Stimulated activated CD4-positive, alpha-beta T cell treated with anti-CD3 and anti-CD28 coated beads, Interleukin-12 subunit alpha, Interleukin-12 subunit beta, amount 100 ng/mL, for 4 hours (primary cell): Measurements from ENCODE around the gene DRC1.

ENCODE experiments used
- DNase-seq: peaks from one replicate; pipeline ENCODE4 v3.0.0-alpha.2; 2020

DRC1 gene

DNA sequence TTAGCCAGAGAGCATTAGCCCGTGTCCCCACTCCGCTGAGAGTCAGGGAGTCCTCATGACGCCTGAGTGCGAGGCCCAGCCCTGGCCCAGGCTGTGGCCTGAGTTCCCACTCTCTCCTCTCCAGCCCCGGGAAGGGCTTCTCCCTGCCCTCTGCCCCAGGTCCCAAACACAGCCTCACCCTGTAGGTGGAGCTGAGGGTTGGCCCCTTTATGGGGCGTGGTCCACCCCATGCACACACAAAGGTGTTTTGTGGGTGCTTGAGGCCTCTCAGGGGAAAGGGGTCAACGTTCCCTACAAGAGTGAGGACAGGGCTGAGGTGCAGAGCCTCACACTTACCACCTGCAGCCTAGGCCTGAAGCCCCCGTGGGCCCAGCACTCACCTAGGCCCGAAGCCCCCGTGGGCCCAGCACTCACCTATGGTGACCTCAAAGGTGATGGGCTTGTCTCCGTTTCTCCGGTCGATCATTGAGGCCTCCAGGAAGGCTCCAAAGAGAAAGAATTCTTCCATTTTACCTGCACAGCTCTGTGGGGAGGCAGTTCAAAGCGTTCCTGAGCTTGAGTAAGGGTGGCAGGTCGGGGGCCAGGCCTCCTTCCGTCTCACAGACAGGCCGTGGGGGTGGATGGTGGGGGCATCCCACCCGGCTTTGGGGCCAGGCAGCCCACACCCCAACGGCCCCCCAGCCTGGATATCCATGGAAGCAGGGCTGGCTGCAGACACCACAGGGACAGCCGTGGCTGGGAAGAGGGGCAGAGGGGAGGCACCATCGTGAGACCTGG, 78.3 kb downstream of the DRC1 start:
- DNase-seq: no peak

DNA sequence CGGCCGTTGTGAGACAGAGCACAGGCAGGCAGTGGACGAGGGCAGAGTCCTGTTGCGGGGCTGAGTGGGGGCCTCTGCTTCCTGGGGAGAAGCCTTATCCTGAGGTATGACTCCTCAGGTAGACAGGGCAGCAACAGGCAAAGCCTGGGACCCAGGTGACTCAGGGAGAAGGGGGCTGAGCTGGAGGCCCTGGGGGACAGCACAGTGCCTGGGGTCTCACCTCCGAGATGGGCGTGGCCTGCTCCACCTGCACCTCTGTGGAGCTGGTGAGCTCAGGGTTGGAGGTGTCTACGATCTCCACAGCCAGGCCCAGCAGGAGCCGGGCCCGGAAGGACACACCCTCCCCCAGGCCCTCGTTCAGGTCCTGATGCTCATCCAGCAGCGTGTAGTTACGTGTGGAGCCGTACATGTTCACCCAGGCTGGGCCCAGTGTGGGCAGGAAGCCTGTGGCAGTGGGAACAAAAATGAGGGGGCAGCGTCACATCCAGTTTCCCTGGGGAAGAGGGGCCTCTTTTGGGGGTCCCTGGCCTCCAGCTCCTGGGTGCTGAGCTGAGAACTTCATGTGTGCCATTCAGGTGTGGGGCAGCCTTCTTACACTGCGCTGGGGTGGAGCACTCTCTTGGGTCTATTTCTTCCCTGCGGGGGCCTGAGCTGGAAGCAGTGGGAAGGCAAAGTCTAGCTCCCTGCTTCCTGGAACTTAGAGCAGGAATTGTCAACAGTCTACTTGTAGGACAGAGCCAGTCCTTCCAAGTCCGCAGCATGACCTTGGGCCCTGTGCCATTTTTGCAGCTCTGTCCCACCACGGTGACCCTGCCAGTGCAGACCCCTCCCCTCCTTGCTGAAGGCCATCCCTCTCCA, 79.1 kb downstream of the DRC1 start:
- no peak for DNase-seq

- DNase-seq: no peak
These were observed 80.0 kb downstream of the DRC1 start for GRCh38 chr2:26481706-26482105.

- DNase-seq: no peak
These were observed 80.7 kb downstream of the DRC1 start for GRCh38 chr2:26482211-26483026.

DNA sequence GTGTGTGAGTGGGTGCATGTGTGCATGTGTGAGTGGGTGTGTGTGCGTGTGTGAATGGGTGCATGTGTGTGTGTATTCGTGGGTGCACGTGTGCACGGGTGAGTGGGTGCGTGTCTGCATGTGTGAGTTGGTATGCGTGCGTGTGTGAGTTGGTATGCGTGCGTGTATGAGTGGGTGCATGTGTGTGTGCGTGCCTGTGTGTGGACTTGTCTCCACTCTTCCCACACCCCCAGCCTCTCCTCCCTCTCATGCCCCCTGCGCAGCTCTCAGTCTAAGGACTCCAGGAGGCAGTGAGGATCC, 81.3 kb downstream of the DRC1 start:
- no peak for DNase-seq

- DNase-seq: no peak
These were observed 81.8 kb downstream of the DRC1 start for GRCh38 chr2:26483516-26483915.

DNA sequence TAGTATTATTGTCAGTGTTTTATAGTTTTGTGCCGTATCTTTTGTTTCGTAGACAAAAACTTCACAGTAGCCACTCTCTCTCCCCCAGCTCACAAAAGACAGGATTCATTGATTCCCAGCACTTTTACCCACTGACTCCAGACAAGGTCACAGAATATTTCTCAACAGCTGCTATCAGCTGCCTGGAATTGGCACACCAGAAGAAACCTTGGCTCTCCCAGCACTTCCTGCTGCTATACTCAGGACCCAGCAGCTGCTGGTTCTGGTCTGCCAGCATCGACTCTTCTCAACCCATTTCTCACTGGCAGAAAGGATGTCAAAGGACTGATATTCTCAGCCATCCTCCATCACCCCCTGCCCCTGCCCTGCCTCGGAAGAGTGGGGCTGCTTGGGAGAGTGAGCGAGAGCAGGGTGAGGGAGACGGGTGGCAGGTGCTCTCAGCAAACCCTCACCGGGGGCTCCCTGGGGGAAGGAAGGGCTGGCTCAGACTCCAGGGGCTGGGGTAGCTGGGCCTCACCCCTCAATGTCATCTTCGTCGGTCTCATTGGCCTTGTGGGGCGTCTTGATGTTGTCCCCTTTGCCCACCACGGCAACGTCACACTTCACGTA, 82.3 kb downstream of the DRC1 start:
- no peak for DNase-seq

DNA sequence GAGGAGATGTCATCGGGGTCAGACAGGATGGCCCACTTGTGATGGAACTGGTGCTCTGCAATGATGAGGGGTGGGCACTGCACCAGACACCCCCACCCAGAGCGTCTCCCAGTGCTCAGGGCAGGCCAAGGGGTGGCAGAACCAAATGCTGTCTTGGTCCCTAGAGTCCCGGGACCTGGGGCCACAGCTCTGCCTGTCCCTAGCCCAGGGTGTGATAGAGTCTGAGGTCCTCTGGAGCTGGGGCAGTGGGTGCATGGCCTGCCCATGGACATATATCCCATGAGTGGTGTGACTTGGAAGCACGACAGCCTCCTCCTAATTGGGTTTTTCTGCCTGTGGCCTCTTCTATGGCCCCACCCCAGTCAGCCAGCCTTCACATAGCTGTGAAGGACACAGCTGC, 82.9 kb downstream of the DRC1 start:
- no peak for DNase-seq

GRCh38 chr2:26485099-26485498, 83.4 kb downstream of the DRC1 start:
- DNase-seq: no peak

DNA sequence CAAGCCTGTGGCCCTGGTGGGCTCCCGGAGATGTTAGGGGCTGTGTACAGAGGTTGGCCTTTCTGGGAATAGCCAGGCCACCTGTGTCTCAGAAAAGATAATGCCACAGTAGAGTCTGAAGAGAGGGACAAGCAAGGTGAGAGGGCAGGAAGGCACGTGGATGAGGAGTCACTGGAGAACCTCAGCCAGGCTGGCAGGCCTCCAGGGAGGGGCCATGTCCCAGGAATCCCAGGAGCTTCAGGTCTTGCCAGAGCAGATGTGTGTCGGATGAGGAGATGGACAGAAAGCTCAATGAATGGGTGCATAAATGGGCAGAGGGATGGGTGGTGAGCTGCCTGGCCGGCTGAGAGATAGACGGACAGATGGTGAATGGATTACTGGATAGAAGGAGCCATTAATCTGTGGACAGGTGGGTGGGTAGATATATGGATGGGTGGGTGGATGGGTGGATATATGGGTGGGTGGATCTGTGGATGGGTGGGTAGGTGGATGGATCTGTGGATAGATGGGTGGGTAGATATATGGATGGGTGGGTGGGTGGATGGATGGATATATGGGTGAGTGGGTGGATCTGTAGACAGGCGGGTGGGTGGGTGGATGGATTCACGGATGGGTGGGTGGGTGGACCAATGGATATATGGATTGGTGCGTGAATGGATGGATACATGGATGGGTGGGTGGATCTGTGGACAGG, 84.2 kb downstream of the DRC1 start:
- DNase-seq: no peak

GRCh38 chr2:26486789-26487188, 85.1 kb downstream of the DRC1 start:
- no peak for DNase-seq

GRCh38 chr2:26487192-26487591, 85.5 kb downstream of the DRC1 start:
- no peak for DNase-seq

GRCh38 chr2:26488463-26489212, 86.9 kb downstream of the DRC1 start:
- DNase-seq: no peak

GRCh38 chr2:26489213-26489850, 87.6 kb downstream of the DRC1 start:
- no peak for DNase-seq

DNA sequence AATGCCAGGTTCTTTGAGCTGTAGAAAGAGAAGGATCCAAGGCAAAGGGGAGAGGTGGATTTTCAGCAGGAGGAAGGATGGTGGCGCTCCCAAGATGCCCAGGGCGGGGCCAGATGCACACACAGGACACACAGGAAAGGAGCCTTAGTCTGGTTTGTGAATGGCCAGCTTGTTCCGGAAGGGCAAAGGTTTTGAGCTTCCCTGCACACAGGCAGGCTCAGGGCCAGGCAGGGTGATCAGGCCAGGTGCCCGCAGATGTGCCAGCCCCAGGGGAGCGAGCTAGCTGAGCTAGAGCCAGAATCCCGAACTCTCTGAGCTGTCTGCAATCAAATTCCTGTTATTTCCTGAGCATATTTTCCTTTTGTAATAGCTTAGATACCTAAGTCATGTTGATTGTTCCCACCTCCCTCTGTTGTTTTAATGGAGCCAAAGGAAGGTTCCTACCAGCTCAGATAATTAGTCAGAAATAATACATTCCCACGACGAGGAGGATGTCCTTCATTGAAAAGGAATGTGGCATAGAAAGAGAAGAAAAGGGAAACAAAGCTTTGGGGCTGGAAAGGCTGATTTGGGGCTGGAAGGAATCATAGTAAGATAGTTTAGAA, 89.9 kb downstream of the DRC1 start:
- no peak for DNase-seq

GRCh38 chr2:26492749-26493515, 91.2 kb downstream of the DRC1 start:
- DNase-seq: no peak

DNA sequence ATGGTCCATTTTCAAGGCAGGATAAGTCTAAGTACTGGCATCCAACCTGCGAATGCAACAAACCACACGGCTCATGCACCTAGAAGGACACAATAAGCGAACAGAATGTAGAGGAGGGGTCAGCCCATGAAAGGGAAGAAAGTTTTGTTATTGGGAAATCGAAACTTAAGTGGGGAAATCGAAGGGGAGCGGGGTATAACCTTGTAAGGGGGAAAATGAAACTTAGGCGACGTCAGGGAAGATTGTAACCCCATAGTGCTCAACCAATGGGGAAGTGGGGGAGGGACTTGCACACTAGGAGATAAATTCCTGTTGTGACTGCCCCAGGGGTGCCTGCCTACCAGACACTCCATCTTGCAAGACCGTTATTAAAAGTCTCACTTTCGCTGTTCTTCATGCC, 91.8 kb downstream of the DRC1 start:
- DNase-seq: no peak

- DNase-seq: no peak
These were observed 92.5 kb downstream of the DRC1 start for GRCh38 chr2:26494199-26494598.

- no peak for DNase-seq
These were observed 93.2 kb downstream of the DRC1 start for GRCh38 chr2:26494891-26495290.

GRCh38 chr2:26495705-26496297, 94.1 kb downstream of the DRC1 start:
- no peak for DNase-seq
